ENCODE measurements around the gene GNAL.
A peak's percentile ranks its signal among the peaks of the same experiment; 100 is the strongest.
"Not testable (repeated sequence)": the region's sequence is repeated elsewhere in the genome, so short reads cannot be mapped to it uniquely, and the experiment has no call there.

GNAL gene

GRCh38 chr18:11854554-11854953, 165.5 kb downstream of the GNAL start:
- not testable (repeated sequence) for DNase-seq

DNA sequence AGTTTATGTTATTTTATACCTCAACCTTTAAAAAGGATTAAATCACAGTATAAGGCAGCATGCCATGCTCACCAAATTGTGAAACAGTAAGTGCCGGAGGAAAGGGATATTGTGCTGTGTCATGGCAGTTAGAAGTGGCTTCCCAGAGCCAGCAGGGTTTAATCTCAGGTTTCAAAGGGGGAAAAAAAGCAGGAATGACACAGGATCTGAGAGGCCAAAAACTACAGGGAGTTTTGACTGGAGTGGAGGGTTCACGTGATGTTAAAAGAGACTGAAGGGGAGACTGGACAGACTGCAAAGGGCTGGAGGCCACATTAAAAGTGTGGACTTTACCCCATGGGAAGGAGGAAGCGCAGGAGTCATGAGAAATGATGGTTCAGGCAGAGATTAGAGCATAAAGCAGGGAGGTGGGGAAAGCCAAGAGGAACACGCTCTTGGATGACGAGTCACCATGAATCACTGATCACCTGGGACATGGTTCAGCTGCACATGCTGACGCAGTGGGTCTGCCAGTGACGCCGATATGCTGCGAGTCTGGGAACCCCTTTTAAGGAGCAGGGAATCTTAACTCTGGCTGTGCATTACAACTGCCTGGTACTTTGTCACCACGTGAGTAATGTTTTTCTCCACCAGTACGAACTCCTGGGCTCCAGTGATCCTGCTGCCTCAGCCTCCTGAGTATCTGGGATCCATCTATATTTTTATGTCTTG, 168.3 kb downstream of the GNAL start:
- DNase-seq = no peak

GRCh38 chr18:11859282-11859830, 170.3 kb downstream of the GNAL start:
- DNase-seq = no peak

DNA sequence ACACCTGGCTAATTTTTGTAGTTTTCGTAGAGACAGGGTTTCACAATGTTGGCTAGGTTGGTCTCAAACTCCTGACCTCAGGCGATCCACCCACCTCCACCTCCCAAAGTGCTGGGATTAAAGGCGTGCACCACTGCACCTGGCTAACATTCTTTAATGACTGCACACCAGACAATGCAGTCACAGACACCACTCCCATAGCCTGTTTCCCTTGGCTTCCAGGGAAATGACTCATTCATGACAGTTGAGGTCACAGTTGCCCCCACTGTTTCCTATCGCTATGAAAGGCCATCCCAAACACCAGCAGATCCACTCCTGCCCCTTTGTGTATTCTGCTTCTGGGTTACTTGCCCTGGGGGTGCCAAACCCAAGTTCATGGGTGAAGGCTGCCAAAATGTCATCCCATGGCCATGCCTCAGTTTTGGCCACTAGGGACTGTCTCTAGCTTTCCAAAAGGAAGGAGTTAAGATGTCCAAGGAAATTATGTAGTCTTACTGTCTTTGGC, 170.9 kb downstream of the GNAL start:
- DNase-seq = no peak

DNA sequence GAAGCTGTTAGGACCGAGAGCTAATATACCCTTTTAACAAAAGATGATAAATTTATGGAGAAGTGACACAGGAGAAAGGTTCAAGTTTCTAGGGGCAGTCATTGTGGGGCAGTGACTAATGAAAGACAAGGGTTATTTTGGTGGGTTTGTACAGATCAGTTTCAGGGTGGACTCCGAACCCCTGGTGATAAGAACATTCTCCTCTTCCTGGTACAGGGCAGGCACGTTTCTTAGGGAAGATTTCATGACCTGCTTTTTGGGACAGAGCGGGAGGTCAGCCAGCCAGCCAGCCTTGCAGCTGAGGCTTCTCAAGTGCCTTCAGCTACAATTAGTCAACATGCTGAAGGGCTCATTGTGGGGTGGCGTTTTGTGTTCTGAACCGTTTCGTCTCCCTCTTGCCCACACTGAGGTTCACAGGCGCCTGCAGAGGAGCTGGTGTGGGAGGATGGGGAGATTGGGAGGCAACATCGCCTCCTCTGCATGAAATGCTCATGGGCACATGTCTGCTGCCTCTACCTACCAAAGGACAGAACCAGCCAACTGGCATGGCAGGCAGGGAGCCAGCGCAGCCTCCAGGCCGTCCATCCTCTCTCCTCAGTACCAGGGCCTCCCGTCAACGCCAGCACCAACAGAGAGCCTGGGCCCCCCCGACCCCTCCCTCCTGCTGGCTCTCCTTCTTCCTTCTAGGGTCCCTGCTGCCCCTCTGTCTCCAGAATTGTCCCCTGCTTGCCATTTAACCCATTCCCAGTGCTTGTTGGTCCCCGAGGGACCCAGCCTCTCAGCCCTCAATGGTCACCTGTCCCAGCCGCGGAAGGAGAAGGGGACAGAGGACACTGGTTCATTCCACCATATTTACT, 171.8 kb downstream of the GNAL start:
- no peak for DNase-seq

DNA sequence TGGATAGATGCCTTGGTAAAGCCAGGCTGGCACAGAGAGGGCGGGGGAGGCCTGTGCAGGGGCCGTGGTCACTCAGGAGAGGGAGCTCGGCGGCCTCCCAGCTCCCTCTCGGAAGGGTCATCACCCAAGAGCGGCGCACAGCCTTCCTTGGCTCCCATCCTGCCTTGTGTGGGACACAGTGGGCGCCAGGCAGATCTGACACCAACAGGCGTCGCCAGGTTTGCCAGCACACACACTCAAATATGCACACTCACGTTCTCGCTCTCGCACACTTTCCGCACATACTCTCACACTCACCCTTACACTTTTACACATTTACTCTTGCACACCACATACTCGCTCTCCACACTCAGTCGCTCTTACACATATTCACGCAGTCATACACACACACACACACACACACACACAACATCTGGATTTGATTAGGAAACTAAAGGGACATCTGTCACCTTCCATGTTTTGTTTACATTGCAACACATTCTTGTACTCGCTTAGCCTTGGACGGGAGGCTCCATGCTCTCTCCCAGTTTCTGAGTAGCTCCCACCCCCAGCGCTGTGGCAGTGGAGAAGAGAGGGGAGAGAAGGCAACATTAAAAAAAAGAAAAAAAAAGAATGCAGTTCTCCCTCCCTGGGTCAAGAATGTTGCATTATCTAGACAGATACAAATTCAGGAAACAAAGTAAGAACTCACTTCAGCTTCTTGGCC, 172.7 kb downstream of the GNAL start:
- DNase-seq = no peak

GRCh38 chr18:11862468-11863137, 173.5 kb downstream of the GNAL start:
- no peak for DNase-seq

GRCh38 chr18:11864471-11864870, 175.4 kb downstream of the GNAL start:
- DNase-seq = no peak

DNA sequence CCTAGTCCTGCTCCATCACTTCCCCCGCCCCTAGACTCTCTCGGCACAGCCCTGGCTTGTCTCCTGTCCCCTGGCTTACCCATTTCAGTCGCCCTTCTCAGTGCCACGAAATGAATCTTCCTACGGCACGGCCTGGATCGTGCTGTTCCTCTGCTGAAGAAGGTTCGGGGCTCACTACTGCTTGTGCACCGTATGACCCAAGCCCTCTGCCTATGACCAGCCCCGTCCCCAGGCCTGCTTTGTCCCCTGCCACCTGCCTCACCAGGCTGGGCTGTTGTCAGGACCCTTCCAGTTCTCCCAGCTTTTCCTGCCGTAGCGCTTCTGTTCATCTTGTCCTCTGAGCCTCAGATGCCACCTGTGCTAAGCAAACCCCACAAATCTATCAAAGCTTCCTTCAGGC, 176.0 kb downstream of the GNAL start:
- DNase-seq = no peak

DNA sequence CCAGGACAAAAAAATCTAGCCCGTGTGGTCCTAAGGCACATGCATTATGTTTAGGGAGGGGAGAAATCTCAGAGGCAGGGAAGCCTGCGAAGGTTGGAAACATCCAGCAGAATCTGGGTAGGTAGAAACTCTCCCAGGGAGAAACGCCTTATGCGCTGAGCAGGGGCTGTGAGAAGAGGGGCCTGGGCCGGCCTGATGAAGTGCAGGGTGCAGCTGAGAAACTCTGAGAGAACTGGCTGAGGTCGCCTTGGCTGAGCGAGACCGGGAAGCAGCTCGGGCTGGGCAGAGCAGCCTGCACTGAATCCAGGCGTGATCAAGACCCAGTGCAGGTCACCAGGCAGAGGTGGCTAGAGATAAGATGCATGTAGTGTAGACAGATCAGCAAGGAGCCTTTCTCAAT, 177.3 kb downstream of the GNAL start:
- no peak for DNase-seq

- DNase-seq = no peak
Observed at GRCh38 chr18:11866764-11867163, 177.7 kb downstream of the GNAL start.

- no peak for DNase-seq
Observed at GRCh38 chr18:11868230-11868629, 179.2 kb downstream of the GNAL start.

DNA sequence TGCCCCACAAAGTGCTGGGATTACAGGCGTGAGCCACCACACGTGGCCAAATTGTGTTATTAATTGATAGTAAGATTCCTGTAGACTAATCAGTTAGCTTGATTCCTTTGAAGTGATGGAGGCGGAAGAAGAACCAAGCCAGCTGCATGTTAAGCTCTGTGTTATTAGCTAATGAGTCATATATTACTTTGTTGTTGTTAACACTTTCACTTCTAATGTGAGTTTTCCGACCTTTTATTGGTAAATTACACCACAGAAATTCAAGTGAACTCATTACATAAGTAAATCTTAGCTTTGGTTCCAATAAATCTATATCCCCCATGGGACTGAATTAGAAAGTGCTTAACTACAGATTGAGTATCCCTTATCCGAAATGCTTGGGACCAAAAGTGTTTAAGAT, 182.4 kb downstream of the GNAL start:
- peak in 1 of 5 donors; percentile 26 for DNase-seq

- DNase-seq = no peak
Observed at GRCh38 chr18:11872479-11873136, 183.5 kb downstream of the GNAL start.

- no peak for DNase-seq
Observed at GRCh38 chr18:11873670-11874340, 184.7 kb downstream of the GNAL start.

DNA sequence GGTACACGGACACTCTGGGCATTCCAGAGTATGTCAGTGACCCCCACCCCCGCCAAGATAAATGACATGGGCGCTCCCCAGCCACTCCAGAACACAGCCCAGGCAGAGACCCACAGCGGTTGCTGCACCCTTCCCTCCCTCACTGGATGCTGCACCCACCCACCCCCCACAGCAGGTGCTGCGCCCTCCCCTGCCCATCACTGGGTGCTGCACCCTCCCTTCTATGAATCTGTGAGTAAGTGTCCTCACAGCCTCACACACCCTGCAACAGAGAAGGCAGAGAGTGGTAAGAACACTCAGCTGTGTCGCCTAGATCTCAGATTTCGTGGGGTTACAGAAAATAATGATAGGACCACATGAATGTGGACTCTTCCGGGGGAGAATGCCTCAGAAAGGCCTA, 185.6 kb downstream of the GNAL start:
- DNase-seq = no peak

DNA sequence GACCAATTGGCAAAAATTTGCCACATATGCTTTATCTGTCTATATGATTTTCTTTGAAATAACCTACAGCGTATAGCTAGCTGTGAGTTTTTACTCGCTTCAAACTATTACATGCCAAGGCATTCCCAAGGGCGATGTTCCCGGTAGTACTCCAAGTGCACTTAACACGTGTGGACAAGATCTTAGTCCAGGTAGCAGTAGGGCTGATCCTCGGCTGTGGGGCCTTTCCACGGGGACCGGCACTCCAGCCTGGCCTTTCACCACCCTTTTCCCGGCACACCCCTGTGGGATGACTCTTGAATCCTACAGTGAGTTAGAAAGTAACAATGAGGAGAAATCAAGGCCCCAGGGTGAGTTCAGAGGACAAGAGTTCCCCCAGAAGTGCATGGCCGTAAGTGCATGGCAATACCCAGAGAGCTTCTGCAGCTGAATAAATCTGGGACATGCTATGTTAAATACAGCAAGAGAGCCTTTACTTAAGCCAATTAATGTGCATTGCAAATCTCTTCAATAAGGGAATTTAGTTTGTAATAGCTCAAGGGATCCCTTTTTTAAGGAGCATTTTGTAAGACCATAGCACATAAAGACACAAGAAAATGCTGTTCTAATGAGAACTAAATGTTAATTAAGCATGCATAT, 188.6 kb downstream of the GNAL start:
- DNase-seq = no peak

DNA sequence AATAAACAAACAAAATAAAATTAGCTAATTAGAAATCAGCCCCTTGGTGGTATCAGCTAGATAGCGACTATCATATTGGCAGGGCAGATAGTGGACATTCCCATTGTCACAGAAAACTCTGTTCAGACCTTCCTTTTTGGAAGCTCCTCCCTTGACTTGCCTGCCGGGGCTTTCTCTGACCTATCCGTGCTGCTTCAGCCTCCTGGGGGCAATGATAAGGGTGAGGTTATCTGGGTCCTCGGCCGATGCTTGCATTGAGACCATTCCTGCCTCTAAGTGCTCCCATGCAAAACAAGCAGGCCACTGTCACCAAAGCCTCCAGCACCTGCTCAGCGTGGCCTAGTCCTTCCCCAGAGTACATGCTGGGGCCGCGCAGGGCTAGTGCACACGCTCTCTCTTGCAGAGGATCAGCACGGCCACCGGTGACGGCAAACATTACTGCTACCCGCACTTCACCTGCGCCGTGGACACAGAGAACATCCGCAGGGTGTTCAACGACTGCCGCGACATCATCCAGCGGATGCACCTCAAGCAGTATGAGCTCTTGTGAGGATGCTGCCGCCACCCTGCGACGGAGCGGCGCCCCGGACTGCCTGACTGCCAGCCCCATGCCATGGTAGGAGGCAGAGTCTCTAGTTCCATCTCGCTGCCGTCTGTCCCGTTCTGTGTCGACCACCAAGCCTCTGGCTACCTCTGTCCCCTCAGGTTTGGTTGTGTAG, 191.7 kb downstream of the GNAL start:
- no peak for DNase-seq

GRCh38 chr18:11882636-11883035, 193.6 kb downstream of the GNAL start:
- no peak for DNase-seq

DNA sequence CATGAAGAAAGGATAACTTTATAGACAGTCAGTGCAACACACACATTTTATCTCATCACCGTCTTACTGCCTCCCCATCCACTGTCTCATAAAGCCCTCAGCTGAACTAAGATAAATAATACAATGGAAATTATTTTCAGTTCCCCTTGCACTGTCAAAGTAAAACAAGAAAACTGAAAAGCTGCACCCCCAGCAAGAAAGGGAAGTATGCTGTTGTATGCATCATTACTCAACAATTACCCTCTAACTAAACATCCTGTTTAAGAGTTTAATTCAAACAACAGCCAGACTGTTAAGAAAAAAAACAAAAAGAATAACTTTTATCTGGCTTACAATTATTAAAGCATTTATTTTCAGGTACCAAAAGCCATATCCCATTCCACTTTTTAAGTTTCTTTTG, 194.1 kb downstream of the GNAL start:
- no peak for DNase-seq

Data from T-helper 1 cell (primary cell).